Tibial nerve (tissue), 4 donors: ENCODE data around the gene ZW10. TPM values are rescaled to one million over a fixed set of nuclear protein-coding genes. Genes with fewer than 3 reads are reported as not detected.
A peak's percentile ranks its signal among the peaks of the same experiment; 100 is the strongest.

Experiments used
- DNase-seq, 2 donors: peaks; one replicate each; pipeline ENCODE4 v3.0.0-alpha.2; 2019; ENCODE audit warnings: low spot score in 2 of 2
- H3K27ac ChIP-seq, 4 donors: fragments of 200-600 bp; sonication (generic) in 3 of 4; one replicate each; pipeline ENCODE4 v1.5.1; 2017 to 2019; ENCODE audit warnings: mild to moderate bottlenecking in 1 of 4
- H3K27me3 ChIP-seq, 2 donors: fragments of 200-600 bp; sonication (generic) in 1 of 2; one replicate each; pipeline versions ENCODE4 v1.5.1 to v1.6.0; 2017 to 2019
- H3K36me3 ChIP-seq, 3 donors: fragments of 200-600 bp; sonication (generic); one replicate each; pipeline ENCODE4 v1.5.1; 2018 to 2019
- H3K4me1 ChIP-seq, 4 donors: fragments of 200-600 bp; sonication (generic) in 3 of 4; one replicate each; pipeline ENCODE4 v1.5.1; 2017 to 2019
- H3K4me3 ChIP-seq, 4 donors: fragments of 200-600 bp; sonication (generic) in 3 of 4; one replicate each; pipeline ENCODE4 v1.5.1; 2017 to 2019; ENCODE audit warnings: mild to moderate bottlenecking in 1 of 4, moderate library complexity in 1 of 4
- H3K9me3 ChIP-seq, 4 donors: fragments of 200-600 bp; sonication (generic) in 3 of 4; one replicate each; pipeline ENCODE4 v1.5.1; 2017 to 2019
- EP300 ChIP-seq, 2 donors: sonication (generic); formaldehyde crosslinking; IDR thresholded peaks; one replicate each; pipeline ENCODE4 v1.6.1; 2017; ENCODE audit warnings: antibody characterized with exemption in 2 of 2, mild to moderate bottlenecking in 1 of 2
- POLR2A ChIP-seq, 2 donors: fragments of 450-650 bp; IDR thresholded peaks; one replicate each; pipeline ENCODE4 v1.6.1; 2017; ENCODE audit warnings: antibody characterized with exemption in 2 of 2, mild to moderate bottlenecking in 2 of 2, moderate library complexity in 2 of 2
- WGBS, 2 donors: methylation state at CpG; one replicate each; pipeline ENCODE4 v1.1.5; 2018; 5-methylcytosine and 5-hydroxymethylcytosine counted together
- total RNA-seq, 4 donors: library from RNA; depleted of rRNA; stranded (reverse); fragments of >200 nt; gene quantifications; one replicate each; pipeline ENCODE4 v1.1.0, GENCODE V29; 2016
- TF ChIP-seq, protein P1 (sequence below), 5 experiments: fragments of 200-600 bp in 3 of 5; fragments of 450-650 bp in 2 of 5; sonication (generic) in 3 of 5; IDR thresholded peaks; one replicate each; pipeline ENCODE4 v1.5.1; 2016 to 2019; ENCODE audit warnings: antibody characterized with exemption in 5 of 5, mild to moderate bottlenecking in 3 of 5, moderate library complexity in 2 of 5

ZW10 gene
- total RNA-seq, 4 donors from 2014 or later: 9.8 to 14.2 (median 12.6) TPM

DNA sequence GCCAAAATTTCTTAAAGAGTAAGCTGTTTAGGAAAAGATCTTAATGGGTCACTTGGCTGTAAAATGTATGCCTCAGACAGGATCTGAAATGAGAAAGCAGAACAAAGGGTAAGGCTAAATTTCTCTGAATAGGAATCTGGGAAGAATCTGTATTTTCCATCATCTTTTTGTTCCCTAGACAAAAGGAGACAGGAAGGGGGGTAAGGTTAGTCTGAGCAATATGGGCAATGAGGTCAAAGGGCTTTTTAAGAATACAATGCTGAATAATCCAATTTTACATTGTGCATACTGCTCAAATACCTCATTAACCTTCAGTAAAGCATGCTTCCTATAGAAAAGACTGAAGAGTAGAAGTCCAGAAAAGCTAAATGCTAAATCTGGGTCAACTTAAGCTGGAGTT is 40.7 kb upstream of the ZW10 start:
- Histone ChIP-seq H3K9me3 (no peaks in the 10 kb centered on the region), H3K36me3 (peaks cover 0 to 70% (median 2%) of the 10 kb centered on the region in 3 donors), H3K4me3 (no peak overlapping the region), H3K27ac (no peak overlapping the region), H3K4me1 (no peaks in the 10 kb centered on the region), H3K27me3 (no peaks in the 10 kb centered on the region)
- TF ChIP-seq POLR2A (IDR thresholded peaks at IDR 0.05) (no peak), EP300 (IDR thresholded peaks at IDR 0.05) (no peak)
- TF ChIP-seq, protein P1, sequence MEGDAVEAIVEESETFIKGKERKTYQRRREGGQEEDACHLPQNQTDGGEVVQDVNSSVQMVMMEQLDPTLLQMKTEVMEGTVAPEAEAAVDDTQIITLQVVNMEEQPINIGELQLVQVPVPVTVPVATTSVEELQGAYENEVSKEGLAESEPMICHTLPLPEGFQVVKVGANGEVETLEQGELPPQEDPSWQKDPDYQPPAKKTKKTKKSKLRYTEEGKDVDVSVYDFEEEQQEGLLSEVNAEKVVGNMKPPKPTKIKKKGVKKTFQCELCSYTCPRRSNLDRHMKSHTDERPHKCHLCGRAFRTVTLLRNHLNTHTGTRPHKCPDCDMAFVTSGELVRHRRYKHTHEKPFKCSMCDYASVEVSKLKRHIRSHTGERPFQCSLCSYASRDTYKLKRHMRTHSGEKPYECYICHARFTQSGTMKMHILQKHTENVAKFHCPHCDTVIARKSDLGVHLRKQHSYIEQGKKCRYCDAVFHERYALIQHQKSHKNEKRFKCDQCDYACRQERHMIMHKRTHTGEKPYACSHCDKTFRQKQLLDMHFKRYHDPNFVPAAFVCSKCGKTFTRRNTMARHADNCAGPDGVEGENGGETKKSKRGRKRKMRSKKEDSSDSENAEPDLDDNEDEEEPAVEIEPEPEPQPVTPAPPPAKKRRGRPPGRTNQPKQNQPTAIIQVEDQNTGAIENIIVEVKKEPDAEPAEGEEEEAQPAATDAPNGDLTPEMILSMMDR (IDR thresholded peaks at IDR 0.05): no peak
- no peak for DNase-seq

DNA sequence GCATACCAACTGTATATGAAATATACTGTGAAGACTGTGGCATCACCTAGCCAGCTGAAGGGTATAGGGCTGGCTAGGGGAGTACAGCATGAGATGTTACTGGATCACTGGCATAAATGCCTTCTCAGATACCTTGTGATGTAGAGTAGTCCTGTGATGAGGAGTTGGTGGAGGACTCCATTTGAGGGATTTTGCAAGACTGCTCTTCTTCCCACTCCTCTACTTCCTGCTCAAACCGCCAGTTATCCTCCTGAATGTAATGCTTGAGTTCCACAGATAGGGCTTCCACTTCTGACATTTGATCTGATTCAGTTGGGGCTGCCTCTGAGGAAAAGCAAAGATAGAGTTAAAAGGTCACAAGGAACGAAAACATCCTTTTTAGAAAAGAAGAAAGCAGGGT is 35.4 kb upstream of the ZW10 start:
- DNase-seq: no peak
- Histone ChIP-seq H3K27me3 (no peaks in the 10 kb centered on the region), H3K36me3 (peaks cover 0 to 84% (median 0%) of the 10 kb centered on the region in 3 donors), H3K9me3 (no peaks in the 10 kb centered on the region), H3K4me1 (no peaks in the 10 kb centered on the region), H3K27ac (no peak overlapping the region), H3K4me3 (no peak overlapping the region)
- TF ChIP-seq POLR2A (IDR thresholded peaks at IDR 0.05) (no peak), EP300 (IDR thresholded peaks at IDR 0.05) (no peak)
- TF ChIP-seq, protein P1 (IDR thresholded peaks at IDR 0.05): no peak
- WGBS, 2 donors: 43 to 44% methylated on average over 2 of the region's 2 CpGs

DNA sequence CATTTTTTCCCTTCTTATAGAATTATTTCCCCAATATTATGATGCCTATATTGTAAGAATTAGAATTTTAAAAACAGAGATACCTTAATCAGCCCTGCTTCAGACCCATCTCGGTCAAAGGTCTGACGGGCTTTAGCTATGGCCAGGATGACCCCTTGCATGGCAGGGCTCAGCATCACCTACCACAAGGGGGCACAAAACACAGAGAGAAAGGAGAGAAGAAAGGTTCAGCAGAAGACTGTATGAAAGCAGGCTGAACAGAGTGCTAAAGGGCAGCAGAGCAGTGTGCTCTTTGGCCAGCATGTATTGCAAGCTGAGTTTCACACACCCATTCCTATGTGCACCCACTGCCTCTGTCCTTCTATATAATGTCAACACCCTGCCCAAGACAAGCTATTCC is 32.9 kb upstream of the ZW10 start:
- Histone ChIP-seq H3K36me3 (peaks cover 0 to 87% (median 11%) of the 10 kb centered on the region in 3 donors), H3K27ac (no peak overlapping the region), H3K9me3 (no peaks in the 10 kb centered on the region), H3K4me3 (no peak overlapping the region), H3K27me3 (no peaks in the 10 kb centered on the region), H3K4me1 (no peaks in the 10 kb centered on the region)
- DNase-seq: no peak
- 97% methylated on average over 2 of the region's 2 CpGs for WGBS, 2 donors
- TF ChIP-seq, protein P1 (IDR thresholded peaks at IDR 0.05): peak in 1 of 5 experiments; percentile 14
- TF ChIP-seq POLR2A (IDR thresholded peaks at IDR 0.05) (no peak), EP300 (IDR thresholded peaks at IDR 0.05) (no peak)

DNA sequence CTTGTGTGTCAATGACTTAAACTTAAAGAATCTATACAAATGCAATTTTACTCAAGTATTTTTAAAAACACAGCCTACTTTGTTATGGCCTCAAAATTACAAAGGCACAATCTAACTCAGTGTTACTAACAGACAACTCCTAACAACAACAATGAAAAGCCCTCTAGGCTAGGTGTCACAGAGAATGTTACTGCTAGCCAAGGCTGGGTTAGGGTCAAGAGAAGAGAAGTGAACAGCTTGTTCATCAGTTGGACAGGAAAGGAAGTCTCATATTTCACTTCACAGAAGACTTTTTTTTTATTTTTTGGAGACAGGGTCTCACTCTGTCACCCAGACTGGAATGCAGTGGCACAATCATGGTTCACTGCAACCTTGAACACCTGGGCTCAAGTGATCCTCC is 32.1 kb upstream of the ZW10 start:
- Histone ChIP-seq H3K36me3 (peaks cover 0 to 87% (median 11%) of the 10 kb centered on the region in 3 donors), H3K9me3 (no peaks in the 10 kb centered on the region), H3K27ac (no peak overlapping the region), H3K27me3 (no peaks in the 10 kb centered on the region), H3K4me1 (no peaks in the 10 kb centered on the region), H3K4me3 (no peak overlapping the region)
- TF ChIP-seq, protein P1 (IDR thresholded peaks at IDR 0.05): no peak
- no peak for TF ChIP-seq POLR2A (IDR thresholded peaks at IDR 0.05)
- no peak for TF ChIP-seq EP300 (IDR thresholded peaks at IDR 0.05)
- DNase-seq: no peak

DNA sequence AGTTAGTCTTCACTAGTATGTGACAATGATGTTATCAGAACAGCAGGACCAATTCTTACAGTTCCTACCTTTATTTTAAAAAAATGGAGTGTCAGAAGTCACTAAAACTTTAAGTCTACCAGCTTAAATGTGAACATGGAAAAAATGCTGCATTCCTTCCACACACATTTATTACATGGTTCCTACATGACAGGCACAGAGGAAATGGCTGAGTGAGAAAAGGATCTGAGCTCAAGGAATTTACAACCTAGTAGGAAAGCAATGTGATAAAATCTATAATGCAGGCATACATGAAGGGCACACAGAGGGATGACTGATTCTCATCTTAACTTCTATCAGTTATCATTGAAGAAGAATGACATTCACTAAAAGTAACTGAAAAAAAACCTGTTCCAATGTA is 29.1 kb upstream of the ZW10 start:
- TF ChIP-seq POLR2A (IDR thresholded peaks at IDR 0.05) (no peak), EP300 (IDR thresholded peaks at IDR 0.05) (no peak)
- TF ChIP-seq, protein P1 (IDR thresholded peaks at IDR 0.05): no peak
- Histone ChIP-seq H3K9me3 (no peaks in the 10 kb centered on the region), H3K4me3 (no peak overlapping the region), H3K27me3 (no peaks in the 10 kb centered on the region), H3K36me3 (peaks cover 0 to 94% (median 11%) of the 10 kb centered on the region in 3 donors), H3K4me1 (no peaks in the 10 kb centered on the region), H3K27ac (no peak overlapping the region)
- DNase-seq: no peak
